HL-60 (cell line): ENCODE measurements around the gene LARP1.

Experiments used
- DNase-seq, 2 experiments: peaks; one replicate each; pipeline ENCODE4 v3.0.0-alpha.2; 2010 to 2020; ENCODE audit warnings: low read depth in 1 of 2, low spot score in 1 of 2
- H3K27ac ChIP-seq: fragments of 250-450 bp; sonication (Bioruptor Pico); replicated peaks from 2 replicates; pipeline ENCODE4 v1.5.1; 2020; ENCODE audit warnings: mild to moderate bottlenecking, moderate library complexity
- H3K27me3 ChIP-seq: fragments of 250-450 bp; sonication (Bioruptor Pico); 2 replicates; pipeline ENCODE4 v1.5.1; 2021; ENCODE audit warnings: mild to moderate bottlenecking, moderate library complexity; ENCODE audit not compliant: insufficient read depth, poor library complexity, severe bottlenecking
- H3K4me3 ChIP-seq: replicated peaks from 2 replicates; pipeline ENCODE4 v1.5.1; 2011; ENCODE audit warnings: mild to moderate bottlenecking, control low read depth, low read length; ENCODE audit not compliant: insufficient read depth
- GABPA ChIP-seq: IDR thresholded peaks from 2 replicates; pipeline ENCODE4 v1.6.1; 2012; ENCODE audit warnings: low read depth
- POLR2AphosphoS5 ChIP-seq: IDR thresholded peaks from 2 replicates; pipeline ENCODE4 v1.6.1; 2012; ENCODE audit warnings: low read depth
- SPI1 ChIP-seq: IDR thresholded peaks from 2 replicates; pipeline ENCODE4 v1.6.1; 2012; ENCODE audit warnings: low read depth, mild to moderate bottlenecking, borderline replicate concordance
- TF ChIP-seq, protein P1 (sequence below): IDR thresholded peaks from one replicate; pipeline ENCODE4 v1.5.1; 2011; ENCODE audit warnings: low read length, control low read depth, inconsistent platforms; ENCODE audit not compliant: insufficient read depth
- TF ChIP-seq, protein P2 (sequence below): IDR thresholded peaks from 2 replicates; pipeline ENCODE4 v1.6.1; 2012; ENCODE audit warnings: low read depth; ENCODE audit not compliant: insufficient replicate concordance

Gene LARP1

DNA sequence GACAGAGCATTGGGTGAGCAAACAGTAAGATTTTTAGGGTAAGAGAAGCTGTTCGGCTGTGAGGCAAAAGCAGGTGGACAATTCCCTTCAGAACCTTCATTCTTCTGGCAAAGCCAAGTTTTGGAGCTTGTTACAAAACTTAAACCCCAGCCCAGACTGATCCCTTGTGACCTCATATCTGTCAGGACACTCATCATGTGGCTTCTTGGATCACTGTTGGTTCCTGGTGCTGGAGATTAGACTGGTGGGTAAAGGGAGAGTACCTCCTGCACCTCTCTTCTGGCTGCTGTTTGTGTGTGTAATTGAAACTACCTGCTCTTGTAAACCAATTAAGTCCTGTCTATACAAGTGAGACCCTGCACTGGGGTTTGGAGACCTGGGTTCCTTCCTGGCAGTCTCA, 21.0 kb downstream of the LARP1 start:
- no peak for DNase-seq
- TF ChIP-seq GABPA (no peak), POLR2AphosphoS5 (no peak), SPI1 (no peak)
- TF ChIP-seq, protein P1, sequence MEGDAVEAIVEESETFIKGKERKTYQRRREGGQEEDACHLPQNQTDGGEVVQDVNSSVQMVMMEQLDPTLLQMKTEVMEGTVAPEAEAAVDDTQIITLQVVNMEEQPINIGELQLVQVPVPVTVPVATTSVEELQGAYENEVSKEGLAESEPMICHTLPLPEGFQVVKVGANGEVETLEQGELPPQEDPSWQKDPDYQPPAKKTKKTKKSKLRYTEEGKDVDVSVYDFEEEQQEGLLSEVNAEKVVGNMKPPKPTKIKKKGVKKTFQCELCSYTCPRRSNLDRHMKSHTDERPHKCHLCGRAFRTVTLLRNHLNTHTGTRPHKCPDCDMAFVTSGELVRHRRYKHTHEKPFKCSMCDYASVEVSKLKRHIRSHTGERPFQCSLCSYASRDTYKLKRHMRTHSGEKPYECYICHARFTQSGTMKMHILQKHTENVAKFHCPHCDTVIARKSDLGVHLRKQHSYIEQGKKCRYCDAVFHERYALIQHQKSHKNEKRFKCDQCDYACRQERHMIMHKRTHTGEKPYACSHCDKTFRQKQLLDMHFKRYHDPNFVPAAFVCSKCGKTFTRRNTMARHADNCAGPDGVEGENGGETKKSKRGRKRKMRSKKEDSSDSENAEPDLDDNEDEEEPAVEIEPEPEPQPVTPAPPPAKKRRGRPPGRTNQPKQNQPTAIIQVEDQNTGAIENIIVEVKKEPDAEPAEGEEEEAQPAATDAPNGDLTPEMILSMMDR, result no peak
- TF ChIP-seq, protein P2, sequence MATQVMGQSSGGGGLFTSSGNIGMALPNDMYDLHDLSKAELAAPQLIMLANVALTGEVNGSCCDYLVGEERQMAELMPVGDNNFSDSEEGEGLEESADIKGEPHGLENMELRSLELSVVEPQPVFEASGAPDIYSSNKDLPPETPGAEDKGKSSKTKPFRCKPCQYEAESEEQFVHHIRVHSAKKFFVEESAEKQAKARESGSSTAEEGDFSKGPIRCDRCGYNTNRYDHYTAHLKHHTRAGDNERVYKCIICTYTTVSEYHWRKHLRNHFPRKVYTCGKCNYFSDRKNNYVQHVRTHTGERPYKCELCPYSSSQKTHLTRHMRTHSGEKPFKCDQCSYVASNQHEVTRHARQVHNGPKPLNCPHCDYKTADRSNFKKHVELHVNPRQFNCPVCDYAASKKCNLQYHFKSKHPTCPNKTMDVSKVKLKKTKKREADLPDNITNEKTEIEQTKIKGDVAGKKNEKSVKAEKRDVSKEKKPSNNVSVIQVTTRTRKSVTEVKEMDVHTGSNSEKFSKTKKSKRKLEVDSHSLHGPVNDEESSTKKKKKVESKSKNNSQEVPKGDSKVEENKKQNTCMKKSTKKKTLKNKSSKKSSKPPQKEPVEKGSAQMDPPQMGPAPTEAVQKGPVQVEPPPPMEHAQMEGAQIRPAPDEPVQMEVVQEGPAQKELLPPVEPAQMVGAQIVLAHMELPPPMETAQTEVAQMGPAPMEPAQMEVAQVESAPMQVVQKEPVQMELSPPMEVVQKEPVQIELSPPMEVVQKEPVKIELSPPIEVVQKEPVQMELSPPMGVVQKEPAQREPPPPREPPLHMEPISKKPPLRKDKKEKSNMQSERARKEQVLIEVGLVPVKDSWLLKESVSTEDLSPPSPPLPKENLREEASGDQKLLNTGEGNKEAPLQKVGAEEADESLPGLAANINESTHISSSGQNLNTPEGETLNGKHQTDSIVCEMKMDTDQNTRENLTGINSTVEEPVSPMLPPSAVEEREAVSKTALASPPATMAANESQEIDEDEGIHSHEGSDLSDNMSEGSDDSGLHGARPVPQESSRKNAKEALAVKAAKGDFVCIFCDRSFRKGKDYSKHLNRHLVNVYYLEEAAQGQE, result no peak
- Histone ChIP-seq H3K27me3 (no peaks in the 10 kb centered on the region), H3K4me3 (no peak overlapping the region), H3K27ac (no peak overlapping the region)

DNA sequence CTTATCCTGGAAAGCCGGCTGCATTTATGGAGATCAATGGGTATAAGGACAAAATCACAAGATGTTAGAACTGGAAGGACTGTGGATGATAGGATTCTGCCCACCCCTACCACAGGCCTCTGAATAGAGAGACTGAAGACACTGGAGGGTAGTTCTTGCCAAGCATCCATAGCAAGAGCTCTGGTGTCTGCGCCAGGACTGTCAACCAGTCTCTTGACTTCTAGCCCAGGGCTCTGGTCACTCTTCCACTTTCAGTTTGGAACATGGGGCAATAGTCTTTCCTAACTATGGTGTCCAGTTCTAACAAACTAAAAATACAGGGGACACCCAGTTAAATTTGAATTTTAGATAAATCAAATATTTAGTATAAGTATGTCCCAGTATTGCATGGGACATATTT, 23.4 kb downstream of the LARP1 start:
- no peak for TF ChIP-seq GABPA
- TF ChIP-seq SPI1, result no peak
- TF ChIP-seq, protein P1, result no peak
- TF ChIP-seq, protein P2, result no peak
- no peak for TF ChIP-seq POLR2AphosphoS5
- H3K27ac ChIP-seq, result no peak overlapping the region

DNA sequence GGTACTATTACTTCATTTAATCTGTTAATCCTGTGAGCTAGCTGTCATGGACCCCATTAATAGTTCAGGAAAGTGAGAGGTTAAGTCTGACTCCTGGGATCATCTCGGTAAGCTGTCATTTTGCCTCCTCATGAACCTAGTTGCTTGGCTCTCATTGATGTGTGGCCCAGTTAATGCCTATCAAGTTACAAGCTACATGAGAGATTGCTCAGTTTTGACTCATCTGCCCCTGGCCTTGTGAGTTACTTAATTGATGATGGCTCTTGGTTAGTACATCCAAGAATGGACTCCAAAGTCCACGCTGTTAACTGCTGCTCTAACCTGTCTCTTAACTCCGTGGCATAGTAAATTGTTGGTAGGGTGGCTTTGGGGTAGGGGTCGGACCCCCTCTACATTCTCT, 23.9 kb downstream of the LARP1 start:
- Histone ChIP-seq H3K4me3 (no peak overlapping the region), H3K27ac (no peak overlapping the region), H3K27me3 (no peaks in the 10 kb centered on the region)
- TF ChIP-seq, protein P2, result no peak
- TF ChIP-seq, protein P1, result no peak
- no peak for TF ChIP-seq GABPA
- no peak for TF ChIP-seq POLR2AphosphoS5
- no peak for TF ChIP-seq SPI1
- DNase-seq, result no peak

More for the DNA sequence above, 23.4 kb downstream of the LARP1 start:
- Histone ChIP-seq H3K4me3 (no peak overlapping the region), H3K27me3 (no peaks in the 10 kb centered on the region)
- no peak for DNase-seq
